ENCODE results near the gene OR12D2.
"Not testable (repeated sequence)": the region's sequence is repeated elsewhere in the genome, so short reads cannot be mapped to it uniquely, and the experiment has no call there.

The OR12D2 gene, protein sequence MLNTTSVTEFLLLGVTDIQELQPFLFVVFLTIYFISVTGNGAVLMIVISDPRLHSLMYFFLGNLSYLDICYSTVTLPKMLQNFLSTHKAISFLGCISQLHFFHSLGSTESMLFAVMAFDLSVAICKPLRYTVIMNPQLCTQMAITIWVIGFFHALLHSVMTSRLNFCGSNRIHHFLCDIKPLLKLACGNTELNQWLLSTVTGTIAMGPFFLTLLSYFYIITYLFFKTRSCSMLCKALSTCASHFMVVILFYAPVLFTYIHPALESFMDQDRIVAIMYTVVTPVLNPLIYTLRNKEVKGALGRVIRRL

DNA sequence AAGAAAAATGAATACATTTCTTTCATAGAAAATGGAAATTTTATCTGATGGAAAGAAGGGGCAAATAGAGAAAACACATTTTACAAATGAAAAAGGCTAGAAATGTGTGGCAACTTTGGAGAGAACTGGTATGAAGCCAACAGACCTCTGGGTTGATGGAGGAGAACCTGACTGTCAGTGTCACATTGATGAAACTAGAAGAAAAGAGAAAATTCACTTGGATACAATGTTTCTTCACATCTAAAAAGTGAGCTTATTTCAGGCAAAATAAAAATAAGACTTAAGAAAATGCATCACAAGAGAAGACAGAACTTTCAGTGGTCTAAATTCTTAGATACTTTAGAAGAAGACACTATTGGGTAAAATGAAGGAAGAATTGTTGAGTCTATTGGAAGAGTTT, at the start of gene OR12D2:
TSS of gene OR12D2 (plus strand) at position 301 of the 400 bp plus-strand sequence. CDS start 1,069 bp downstream, outside the sequence.
- no peak for DNase-seq

DNA sequence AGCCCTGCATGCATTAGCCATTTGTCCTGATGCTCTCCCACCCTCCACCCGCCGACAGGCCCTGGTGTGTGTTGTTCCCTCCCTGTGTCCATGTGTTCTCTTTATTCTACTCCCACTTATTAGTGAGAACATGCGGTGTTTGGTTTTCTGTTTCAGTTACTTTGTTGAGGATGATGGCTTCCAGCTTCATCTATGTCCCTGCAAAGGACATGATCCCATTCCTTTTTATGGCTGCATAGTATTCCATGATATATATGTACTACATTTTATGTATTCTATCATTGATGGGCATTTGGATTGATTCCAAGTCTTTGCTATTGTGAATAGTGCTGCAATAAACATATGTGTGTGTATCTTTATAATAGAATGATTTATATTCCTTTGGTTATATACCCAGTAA, 46.1 kb upstream of the OR12D2 start:
- DNase-seq, result not testable (repeated sequence)

DNA sequence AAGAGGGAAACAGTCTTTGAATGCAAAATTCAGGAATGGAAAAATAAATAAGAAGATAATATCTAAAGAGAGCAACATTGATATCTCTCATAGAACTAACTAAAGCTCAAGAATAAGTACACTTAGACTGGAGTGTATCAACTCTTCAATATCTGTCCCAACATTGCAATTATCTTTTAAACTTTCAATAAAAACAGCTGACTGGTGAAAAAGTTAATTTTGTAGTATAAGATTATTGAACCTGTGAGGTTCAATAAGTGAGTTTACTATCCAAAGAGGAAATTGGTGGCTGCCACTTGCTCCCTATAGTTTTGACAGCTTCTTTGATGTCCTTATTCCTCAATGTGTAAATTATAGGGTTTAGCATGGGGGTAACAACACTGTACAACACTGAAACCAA, 40.5 kb upstream of the OR12D2 start:
- no peak for DNase-seq

DNA sequence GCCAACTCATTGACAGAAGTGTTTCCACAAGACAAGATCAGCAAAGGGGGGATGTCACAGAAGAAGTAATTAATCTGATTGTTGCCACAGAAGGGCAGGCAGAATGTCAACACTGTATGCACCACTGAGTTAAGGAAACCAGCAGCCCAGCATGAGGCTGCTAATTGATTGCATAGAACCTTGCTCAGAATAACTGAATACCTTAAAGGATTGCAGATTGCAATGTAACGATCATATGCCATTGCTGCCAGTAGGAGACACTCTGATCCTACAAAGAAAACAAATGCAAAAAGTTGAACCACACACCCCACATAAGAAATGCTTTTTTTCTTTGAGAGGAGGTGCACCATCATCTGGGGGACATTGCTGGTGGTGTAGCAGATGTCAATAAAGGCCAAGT, 39.8 kb upstream of the OR12D2 start:
- DNase-seq, result no peak

DNA sequence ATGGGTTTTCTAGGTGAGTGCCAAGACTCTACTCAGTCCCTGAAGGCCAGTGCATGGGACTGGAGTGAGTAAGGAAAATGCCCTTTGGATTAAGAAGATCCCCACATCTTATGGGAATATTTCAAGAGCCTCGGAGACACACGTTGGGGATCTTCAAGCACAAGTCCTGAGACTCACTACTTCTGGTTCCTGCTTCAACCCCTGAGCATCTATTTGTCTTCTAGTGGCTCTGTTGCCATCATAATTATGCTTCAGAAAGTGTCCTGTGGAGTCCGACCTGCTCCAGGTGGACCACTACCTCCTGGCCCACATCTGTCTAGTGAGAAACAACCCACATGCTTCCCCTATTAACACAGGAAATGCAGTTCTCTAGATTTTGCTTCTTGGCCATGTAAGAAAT, 26.7 kb upstream of the OR12D2 start, which contains the start of gene OR5V1:
TSS of gene OR5V1 (minus strand) at position 101 of the 400 bp plus-strand sequence. CDS start 12,670 bp downstream, outside the sequence.
- no peak for DNase-seq

DNA sequence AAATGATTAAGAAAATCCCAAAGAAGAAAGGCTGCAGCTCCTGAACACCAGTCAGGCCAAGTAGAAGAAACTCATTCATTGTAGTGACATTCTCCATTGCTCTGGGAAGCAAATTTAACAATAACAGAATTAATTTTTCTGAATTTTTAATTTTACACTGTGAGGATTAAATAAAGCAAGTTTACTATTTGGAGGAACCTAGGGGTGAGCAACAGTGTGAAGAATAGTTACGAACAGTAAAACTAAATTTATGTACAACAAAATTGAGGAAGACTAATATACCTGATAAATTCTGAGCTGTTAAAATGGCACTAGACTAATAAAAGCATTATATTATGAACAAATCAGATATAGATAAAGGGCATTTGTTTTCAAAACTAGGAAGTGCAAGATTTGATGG, 20.2 kb upstream of the OR12D2 start, which contains the start of gene OR12D3:
TSS of gene OR12D3 (minus strand) at position 101 of the 400 bp plus-strand sequence. CDS start at position 97, 4 bp downstream.
- no peak for DNase-seq

DNA sequence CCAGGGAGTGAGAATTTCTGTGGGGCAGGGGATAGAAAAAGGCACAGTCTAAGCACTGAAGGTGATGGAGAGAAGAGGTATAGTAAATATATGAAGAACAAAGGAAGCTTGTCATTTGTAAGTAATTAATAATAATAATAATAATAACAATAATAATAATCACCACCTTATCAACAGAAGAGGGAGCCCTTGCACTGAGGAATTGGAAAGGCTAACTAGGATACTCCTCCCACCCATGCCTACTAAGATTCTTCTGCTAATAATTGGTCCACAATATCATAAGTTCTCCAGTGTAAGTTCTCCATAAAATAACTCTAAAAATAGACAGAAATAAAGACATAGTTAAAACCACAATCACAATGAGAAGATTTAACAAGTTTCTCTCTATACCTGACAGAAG, 19.4 kb upstream of the OR12D2 start:
- DNase-seq, result no peak

DNA sequence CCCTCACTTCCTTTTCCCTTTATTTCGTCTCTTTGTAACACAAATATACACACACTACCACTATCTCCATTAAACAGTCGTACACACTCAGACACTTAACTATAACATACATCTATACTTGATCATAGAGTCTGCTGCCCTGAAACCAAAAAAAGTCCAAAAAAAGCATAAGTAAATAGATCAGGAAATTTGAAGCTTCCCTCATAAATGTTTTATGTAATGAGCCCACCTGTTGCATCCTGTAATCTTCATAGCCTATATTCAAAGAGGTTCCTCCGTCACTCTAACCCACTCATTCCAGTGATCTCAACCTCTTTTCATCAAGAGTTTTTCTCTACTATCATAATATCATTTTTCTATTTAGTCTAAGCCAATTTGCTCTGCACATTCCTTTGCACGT, 6.9 kb upstream of the OR12D2 start:
- DNase-seq, result no peak

DNA sequence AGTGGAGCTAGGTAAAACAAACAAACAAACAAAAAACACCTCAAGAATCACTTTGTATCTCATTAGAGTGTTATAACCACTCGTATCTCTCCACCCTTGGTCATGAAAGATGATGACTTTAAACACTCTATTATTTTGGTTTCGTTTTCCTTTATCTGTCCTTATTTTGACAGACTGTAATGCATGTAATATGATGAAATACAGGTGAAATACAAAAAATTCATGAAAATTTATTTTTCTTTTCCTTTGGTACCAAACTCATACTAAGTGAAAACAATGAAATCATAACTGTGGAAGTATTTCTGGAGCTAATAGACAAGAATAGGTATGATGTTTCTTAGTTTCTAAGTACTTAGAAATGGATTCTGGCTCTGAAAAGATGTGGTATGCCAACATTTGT, 4.1 kb downstream of the OR12D2 start:
- DNase-seq, result no peak

DNA sequence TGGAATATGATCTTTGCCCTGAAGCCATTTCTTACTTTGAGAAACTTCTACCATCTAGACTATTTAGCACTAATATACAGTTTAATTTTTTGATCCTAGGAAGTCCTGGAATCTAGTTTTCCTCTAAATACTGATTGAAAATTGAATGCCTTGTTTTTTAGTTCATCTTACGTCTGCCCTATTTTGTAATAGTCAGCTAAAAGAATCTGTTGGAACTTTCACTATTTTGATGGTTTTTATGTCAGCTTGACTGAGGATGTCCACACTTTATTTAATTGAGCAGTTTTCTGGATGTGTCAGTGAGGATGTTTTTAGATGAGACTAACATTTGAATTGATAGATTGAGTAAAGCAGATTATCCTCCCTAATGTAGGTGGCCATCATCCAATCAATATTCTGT, 8.4 kb downstream of the OR12D2 start:
- no peak for DNase-seq

DNA sequence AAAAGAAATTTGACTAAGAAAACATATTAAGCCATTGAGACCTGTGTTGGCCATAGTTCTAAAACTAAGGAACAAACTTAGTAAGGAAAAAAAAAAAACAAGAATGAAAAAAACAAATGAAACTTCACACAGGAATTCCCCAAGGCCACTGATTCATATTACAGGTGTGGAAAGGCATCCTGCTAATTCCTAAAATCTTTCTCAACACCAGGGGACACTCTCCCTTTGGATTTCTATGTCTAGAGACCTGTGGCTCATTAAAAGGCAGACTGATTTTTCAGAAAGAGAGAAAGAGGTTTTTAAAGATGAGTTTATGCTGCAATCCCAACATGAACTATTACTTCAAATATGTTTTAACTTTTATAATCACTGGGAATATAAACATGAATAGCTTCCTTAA, 19.2 kb downstream of the OR12D2 start, which contains the start of gene OR12D1:
TSS of gene OR12D1 (plus strand) at position 341 of the 400 bp plus-strand sequence.
- no peak for DNase-seq

DNA sequence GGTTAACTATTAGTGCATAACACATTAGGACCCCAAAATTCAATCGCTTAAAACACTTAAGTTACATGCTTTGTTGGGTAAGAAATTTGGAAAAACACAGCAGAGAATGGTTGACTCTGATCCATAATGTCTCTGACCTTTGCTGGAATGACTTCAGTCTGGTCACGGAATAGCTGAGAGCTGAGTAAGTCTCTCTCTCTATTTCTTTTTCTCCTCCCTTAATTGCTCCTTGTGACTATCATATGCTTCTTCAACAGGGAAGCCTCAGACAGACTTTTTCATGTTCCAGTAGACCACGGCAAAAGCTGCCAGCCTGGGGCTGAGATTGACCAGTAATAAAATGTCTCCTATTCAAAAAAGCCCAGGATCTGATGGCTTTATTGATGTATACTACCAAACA, 24.1 kb downstream of the OR12D2 start:
- no peak for DNase-seq

DNA sequence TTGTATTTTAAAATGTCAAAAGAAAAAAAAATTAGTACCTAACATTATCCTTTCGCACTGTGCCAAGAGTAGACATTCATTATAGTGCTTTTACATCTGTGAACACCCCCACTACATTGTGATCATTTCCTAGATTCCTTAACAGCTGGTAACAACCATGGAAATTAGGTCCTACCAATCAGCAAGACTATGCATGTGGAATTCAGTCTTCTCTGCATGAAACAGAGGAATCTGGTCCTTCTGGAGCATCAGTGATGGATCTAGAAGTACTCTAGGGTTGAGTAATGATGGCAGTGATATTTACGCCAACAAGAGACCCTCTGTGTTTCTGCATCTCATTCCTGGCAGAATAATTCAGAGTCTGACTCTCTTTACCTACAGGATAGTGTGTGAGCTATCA, 28.7 kb downstream of the OR12D2 start:
- no peak for DNase-seq

DNA sequence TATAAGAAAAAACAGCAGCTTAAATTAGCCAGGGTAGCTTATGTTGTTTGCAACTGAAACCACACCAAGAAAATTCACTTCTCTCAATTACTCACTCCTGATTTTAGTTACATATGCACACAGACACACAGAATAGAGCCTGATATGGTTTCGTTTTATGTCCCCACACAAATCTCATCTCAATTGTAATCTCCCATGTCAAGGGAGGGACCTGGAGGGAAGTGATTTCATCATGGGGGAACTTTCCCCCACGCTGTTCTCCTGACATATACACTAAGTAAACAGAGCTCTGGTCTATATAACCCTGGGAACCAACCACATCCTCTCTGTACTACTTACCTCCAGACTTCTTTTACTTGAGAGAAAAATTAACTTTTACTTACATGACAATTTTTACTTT, 29.1 kb downstream of the OR12D2 start:
- no peak for DNase-seq

DNA sequence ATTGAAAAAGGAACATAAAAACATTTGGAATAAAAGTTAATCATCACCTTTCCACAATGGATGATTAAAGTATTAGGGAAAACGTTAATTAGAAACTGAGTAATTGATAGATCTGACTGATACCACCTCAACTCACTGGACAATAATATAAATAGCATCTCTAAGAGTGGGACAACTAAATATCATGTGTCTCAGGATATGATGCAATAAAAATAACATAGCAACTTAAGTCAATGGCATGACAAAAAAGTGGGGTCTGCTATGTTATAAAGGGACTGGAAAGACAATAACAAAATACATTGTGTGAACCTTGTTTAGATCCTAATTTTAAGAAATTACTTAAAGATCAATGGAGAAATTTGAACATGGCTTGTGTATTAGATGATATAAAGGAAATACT, 29.6 kb downstream of the OR12D2 start:
- DNase-seq, result no peak

DNA sequence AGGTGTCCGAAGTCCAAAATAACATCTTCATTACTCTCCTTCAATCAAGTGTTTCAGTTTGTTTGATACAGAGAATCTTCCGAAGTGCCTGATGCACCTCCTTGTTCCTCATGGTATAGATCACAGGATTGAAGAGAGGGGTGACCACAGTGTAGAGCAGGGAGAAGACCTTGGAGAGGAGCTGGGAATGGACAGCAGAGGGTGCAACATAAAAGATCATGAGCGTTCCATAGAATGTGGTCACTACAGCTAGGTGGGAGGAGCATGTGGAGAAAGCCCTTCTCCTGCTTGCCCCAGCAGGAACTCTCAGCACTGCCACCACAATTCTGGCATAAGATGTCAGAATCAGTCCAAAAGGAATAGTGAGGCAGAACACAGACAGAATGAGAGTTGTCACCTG, 31.2 kb downstream of the OR12D2 start:
- DNase-seq, result no peak

DNA sequence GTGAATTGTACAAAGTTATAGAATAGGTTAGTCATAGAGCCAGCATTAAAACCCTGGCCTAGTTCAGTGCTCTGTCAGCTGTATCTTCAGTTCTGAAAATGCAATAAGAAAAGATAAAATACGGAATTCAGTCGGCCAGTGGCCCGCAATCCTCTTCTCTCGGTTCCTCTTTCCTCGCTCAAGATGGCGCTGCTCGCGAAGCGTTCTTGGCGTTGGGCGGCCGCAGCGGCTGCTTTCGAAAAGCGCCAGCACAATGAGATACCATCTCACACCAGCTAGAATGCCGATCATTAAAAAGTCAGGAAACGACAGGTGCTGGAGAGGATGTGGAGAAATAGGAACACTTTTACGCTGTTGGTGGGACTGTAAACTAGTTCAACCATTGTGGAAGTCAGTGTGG, 41.3 kb downstream of the OR12D2 start:
- DNase-seq, result not testable (repeated sequence)

DNA sequence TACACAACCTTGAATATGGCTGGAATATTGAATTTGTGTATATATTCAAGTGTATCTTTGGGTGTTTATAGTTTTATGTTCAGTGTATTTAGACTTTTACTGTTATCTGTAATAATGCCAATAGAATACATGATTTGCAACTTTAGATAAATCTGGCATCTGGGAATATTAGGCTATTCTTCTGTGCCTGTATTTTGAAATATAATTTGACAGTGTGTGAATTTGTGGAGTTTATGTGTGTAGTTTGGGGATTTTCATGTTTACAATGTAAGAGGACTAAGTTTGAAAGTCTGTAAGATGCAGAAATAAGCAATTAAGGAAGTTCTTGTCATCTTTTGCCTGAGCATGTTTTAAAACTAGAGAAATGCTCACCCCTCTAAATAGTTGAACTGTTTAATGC, 43.6 kb downstream of the OR12D2 start, which contains the start of gene OR10C1:
TSS of gene OR10C1 (plus strand) at position 301 of the 400 bp plus-strand sequence. CDS start 710 bp downstream, outside the sequence.
- no peak for DNase-seq

DNA sequence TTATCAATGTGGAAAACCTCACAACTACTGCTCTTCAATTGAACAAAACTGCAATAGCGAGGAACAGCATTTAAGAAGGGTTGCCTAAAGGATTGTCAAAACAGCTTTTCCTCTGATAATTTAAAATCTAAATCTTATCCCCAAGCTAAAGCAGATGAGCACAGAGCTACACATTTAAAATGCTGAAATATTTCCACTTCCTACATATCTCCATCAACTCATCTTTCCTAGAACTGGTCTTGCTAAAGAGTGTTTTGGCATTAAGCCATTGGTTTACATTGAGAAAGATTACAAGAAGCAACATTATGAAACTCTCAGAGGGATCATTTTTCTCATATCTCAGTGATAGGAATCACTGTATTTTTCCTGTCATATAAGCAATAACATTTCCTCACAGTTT, 47.3 kb downstream of the OR12D2 start:
- DNase-seq, result no peak

DNA sequence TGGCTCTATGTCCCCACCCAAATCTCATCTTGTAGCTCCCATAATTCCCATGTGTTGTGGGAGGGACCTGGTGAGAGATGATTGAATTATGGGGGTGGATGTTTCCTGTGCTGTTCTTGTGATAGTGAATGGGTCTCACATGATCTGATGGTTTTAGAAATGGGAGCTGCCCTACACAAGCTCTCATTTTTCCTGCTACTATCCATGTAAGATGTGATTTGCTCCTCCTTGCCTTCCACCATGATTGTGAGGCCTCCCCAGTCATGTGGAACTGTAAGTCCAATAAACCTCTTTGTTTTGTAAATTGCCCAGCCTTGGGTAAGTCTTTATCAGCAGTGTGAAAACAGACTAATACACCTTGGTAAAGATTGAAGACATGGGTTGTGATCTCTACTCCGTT, 48.6 kb downstream of the OR12D2 start:
- not testable (repeated sequence) for DNase-seq

Data from CD4-positive, alpha-beta T cell treated with Interferon alpha-2 for 1 hour (primary cell).